Fibroblast of the aortic adventitia (primary cell): Measurements from ENCODE around the gene ELMO1. TPM values are rescaled to one million over a fixed set of nuclear protein-coding genes. Genes with fewer than 3 reads are reported as not detected.
A peak's percentile ranks its signal among the peaks of the same experiment; 100 is the strongest.

Experiments
- DNase-seq: peaks from one replicate; pipeline ENCODE4 v3.0.0-alpha.2; 2010; ENCODE audit warnings: low read depth
- H3K4me3 ChIP-seq: 2 replicates; pipeline ENCODE4 v1.5.1; 2011; ENCODE audit warnings: low read depth, mild to moderate bottlenecking, control low read depth, low read length, moderate library complexity
- total RNA-seq: library from RNA; depleted of rRNA; stranded (reverse); fragments of >200 nt; gene quantifications from 2 replicates; pipeline ENCODE4 v1.2.3, GENCODE V29; 2012; ENCODE audit warnings: low replicate concordance
- TF ChIP-seq, protein P1 (sequence below): IDR thresholded peaks from 2 replicates; pipeline ENCODE4 v1.5.1; 2011; ENCODE audit warnings: mild to moderate bottlenecking, low read length, control low read depth, inconsistent platforms; ENCODE audit not compliant: insufficient read depth

ELMO1 gene
- total RNA-seq, 1 donor: 1.3 TPM

DNA sequence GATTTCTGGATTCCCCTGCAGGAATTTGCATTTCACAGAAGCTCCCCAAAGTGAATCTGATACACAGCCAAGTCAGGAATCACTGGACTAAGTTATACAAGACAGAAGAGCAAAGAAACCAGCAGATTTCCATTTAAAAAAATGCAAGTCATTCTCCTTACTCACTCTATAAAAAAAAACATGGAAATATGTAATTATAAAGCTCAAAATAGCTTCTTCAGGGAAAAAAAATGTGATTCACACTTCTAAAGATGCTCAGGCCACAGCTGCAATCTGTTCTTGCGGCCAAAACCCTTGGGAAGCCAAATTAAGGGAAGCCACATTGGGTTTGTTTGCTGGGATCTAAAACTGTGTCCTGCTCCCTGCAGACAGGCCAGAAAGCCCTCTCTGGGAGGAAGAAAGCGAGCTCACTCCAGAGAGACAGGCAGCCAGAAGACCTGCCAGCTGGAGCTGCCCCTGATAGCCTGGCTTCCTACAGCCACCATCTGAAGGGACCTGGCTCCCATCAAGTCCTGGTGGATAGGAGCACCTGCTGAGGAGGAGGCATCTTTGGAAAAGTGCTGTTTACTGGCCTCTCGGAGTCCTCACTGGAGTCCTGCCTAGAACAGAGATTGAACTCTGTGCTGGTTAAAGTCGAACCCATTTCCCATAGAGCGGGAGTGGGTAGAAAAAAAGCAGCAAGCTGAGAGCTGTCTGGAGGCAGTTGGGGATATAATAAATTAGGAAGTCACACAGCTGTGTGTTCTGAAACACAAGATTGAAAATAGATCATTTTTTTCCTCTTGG, 365.2 kb downstream of the ELMO1 start:
- no peak overlapping the region for H3K4me3 ChIP-seq
- TF ChIP-seq, protein P1, sequence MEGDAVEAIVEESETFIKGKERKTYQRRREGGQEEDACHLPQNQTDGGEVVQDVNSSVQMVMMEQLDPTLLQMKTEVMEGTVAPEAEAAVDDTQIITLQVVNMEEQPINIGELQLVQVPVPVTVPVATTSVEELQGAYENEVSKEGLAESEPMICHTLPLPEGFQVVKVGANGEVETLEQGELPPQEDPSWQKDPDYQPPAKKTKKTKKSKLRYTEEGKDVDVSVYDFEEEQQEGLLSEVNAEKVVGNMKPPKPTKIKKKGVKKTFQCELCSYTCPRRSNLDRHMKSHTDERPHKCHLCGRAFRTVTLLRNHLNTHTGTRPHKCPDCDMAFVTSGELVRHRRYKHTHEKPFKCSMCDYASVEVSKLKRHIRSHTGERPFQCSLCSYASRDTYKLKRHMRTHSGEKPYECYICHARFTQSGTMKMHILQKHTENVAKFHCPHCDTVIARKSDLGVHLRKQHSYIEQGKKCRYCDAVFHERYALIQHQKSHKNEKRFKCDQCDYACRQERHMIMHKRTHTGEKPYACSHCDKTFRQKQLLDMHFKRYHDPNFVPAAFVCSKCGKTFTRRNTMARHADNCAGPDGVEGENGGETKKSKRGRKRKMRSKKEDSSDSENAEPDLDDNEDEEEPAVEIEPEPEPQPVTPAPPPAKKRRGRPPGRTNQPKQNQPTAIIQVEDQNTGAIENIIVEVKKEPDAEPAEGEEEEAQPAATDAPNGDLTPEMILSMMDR: no peak
- DNase-seq: peak; percentile 65

DNA sequence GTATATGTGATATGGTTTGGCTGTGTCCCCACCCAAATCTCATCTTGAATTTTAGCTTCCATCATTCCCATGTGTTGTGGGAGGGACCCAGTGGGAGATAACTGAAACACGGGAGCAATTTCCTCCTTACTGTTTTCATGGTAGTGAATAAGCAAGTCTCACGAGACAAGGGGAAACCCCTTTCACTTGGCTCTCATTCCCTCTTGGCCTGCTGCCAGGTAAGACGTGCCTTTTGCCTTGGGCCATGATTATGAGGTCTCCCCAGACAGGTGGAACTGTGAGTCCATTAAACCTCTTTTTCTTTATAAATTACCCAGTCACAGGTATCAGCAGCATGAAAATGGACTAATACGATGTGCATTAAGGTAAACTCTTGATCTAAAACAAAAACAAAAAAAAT, 367.2 kb downstream of the ELMO1 start:
- H3K4me3 ChIP-seq: no peak overlapping the region

DNA sequence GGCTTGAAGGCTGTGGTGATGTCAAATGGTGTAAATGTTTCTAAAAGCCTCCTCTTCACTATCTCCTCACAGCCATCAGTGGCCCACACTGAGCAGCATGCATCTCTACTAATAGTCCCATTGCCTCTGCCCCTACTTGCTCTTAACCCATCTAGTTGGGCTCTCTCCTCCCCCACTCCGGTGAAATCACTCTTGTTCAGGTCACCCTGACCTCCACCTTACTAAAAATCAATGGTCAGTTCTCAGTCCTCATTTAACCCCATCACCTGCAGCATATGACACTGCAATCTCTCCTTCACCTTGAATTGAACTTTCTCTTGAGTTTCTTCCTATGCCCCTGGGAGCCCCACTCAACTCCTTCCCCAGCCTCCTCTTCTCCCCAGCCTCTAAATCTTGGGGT, 369.2 kb downstream of the ELMO1 start:
- H3K4me3 ChIP-seq: no peak overlapping the region

More for the DNA sequence above, 367.2 kb downstream of the ELMO1 start:
- DNase-seq: no peak
- TF ChIP-seq, protein P1: no peak

DNA sequence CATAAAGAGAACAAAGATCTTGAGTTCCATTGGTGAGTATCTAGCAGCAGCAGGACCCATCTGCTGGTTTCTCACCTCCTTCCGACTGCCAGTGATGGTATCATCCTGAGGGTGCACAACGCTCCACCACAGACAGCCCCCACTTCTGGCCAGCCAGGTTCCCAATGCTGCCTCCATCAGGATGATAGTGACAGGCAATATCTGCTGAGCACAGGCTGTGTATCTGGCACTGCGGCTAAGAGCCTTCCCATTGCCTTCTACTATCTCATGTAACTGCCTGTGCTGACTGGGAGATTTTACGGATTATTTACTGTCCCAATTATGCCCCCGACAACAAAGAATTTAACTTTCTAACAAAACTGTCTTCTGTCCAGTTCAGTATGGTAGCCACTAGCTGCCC, 372.0 kb downstream of the ELMO1 start:
- TF ChIP-seq, protein P1: no peak
- no peak overlapping the region for H3K4me3 ChIP-seq
- DNase-seq: no peak

More for the DNA sequence above, 369.2 kb downstream of the ELMO1 start:
- no peak for DNase-seq
- TF ChIP-seq, protein P1: no peak

DNA sequence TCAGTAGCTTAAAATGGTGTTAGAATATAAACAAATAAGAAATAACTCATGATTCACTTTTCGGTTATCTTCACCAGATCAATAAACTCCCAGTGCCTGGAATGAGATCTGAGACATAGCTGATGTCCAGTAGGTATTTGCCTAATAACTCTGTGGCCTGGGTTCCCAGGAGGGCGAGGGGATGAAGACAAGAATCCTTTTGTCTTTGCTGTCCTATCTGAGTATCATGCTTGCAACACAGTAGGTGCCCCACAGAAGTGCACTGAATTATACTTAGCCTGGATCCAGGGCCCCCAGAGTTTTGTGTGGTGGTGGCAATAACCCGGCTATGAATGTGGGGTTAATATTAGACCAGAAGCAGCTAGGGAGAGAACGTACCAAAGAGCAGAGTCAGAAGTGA, 374.3 kb downstream of the ELMO1 start:
- no peak overlapping the region for H3K4me3 ChIP-seq
- TF ChIP-seq, protein P1: no peak
- DNase-seq: no peak

DNA sequence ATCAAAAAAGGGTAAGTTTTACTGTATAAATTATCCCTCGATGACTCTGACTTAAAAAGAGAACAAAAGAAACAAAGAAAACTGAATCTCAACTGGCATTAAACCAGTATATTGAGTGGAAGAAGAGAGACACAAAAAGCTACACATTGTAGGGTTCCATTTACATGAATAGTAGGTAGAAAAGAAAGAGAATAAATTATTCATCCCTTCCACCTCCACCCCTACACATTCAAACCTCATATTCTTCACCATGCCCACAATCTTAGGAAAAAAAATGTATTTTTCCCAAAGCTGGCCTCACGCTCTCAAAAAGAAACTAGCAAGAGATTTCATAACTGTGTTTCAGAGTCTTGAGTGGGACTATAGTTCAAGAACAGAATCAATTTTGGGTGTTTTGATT, 377.5 kb downstream of the ELMO1 start:
- DNase-seq: no peak
- H3K4me3 ChIP-seq: no peak overlapping the region

More for the DNA sequence above, 377.5 kb downstream of the ELMO1 start:
- TF ChIP-seq, protein P1: no peak
